Loucy (cell line): ENCODE data around the gene SRGAP1.

Experiments used
- H2AFZ ChIP-seq: fragments of 200-600 bp; sonication (generic); 2 replicates; pipeline ENCODE4 v1.6.0; 2016; ENCODE audit warnings: antibody characterized with exemption, mild to moderate bottlenecking, low read length, moderate library complexity
- H3F3A ChIP-seq: fragments of 200-600 bp; 2 replicates; pipeline ENCODE4 v1.6.0; 2016; ENCODE audit warnings: antibody characterized with exemption, low read depth, mild to moderate bottlenecking
- H3K27me3 ChIP-seq: fragments of 200-600 bp; sonication (generic); 2 replicates; pipeline ENCODE4 v1.6.1; 2014; ENCODE audit warnings: low read length, mild to moderate bottlenecking; ENCODE audit not compliant: insufficient read depth, poor library complexity, severe bottlenecking
- H3K36me3 ChIP-seq: fragments of 200-600 bp; sonication (generic); 2 replicates; pipeline ENCODE4 v1.6.1; 2016; ENCODE audit warnings: low read length; ENCODE audit not compliant: insufficient read depth
- H3K4me1 ChIP-seq: fragments of 200-600 bp; sonication (generic); 2 replicates; pipeline ENCODE4 v1.5.1; 2014; ENCODE audit warnings: low read length, mild to moderate bottlenecking; ENCODE audit not compliant: insufficient read depth, poor library complexity, severe bottlenecking
- H3K4me2 ChIP-seq: fragments of 200-600 bp; sonication (generic); 2 replicates; pipeline ENCODE4 v1.6.0; 2014; ENCODE audit warnings: antibody characterized with exemption, low read length, low read depth, mild to moderate bottlenecking; ENCODE audit not compliant: poor library complexity, severe bottlenecking
- H3K4me3 ChIP-seq: fragments of 200-600 bp; sonication (generic); 2 replicates; pipeline ENCODE4 v1.5.1; 2014; ENCODE audit warnings: low read length, mild to moderate bottlenecking, mixed read lengths; ENCODE audit not compliant: poor library complexity, severe bottlenecking
- H3K79me2 ChIP-seq: fragments of 200-600 bp; sonication (generic); 2 replicates; pipeline ENCODE4 v1.6.1; 2014; ENCODE audit warnings: low read length; ENCODE audit not compliant: insufficient read depth
- H3K9ac ChIP-seq: fragments of 200-600 bp; sonication (generic); 2 replicates; pipeline ENCODE4 v1.6.0; 2014; ENCODE audit warnings: mild to moderate bottlenecking, low read depth, low read length, moderate library complexity; ENCODE audit not compliant: poor library complexity, severe bottlenecking
- H3K9me2 ChIP-seq: fragments of 200-600 bp; sonication (generic); replicated peaks from 2 replicates; pipeline ENCODE4 v1.6.1; 2016; ENCODE audit warnings: low read depth, low read length, mixed read lengths
- H3K9me3 ChIP-seq: fragments of 200-600 bp; sonication (generic); 2 replicates; pipeline ENCODE4 v1.6.1; 2014; ENCODE audit warnings: mild to moderate bottlenecking, antibody characterized with exemption, low read length, low read depth; ENCODE audit not compliant: insufficient read depth
- H4K20me1 ChIP-seq: fragments of 200-600 bp; sonication (generic); 2 replicates; pipeline ENCODE4 v1.6.0; 2014; ENCODE audit warnings: antibody characterized with exemption, low read length, mild to moderate bottlenecking; ENCODE audit not compliant: insufficient read depth, poor library complexity, severe bottlenecking
- CTCF ChIP-seq: fragments of 200-600 bp; sonication (generic); conservative IDR thresholded peaks from 2 replicates; pipeline ENCODE4 v1.5.1; 2014; ENCODE audit warnings: mild to moderate bottlenecking, antibody characterized with exemption, low read length
- EZH2phosphoT487 ChIP-seq: fragments of 200-600 bp; IDR thresholded peaks from 2 replicates; pipeline ENCODE4 v1.6.1; 2018; ENCODE audit warnings: antibody characterized with exemption, mild to moderate bottlenecking, moderate library complexity, borderline replicate concordance

Gene SRGAP1

GRCh38 chr12:63904653-63905052, 60.2 kb downstream of the SRGAP1 start:
- no peaks in the 10 kb centered on the region for H3F3A ChIP-seq
- no peak overlapping the region for H2AFZ ChIP-seq
- no peaks in the 10 kb centered on the region for H3K9me2 ChIP-seq
- no peaks in the 10 kb centered on the region for H4K20me1 ChIP-seq
- no peak overlapping the region for H3K4me2 ChIP-seq
- no peak overlapping the region for H3K9ac ChIP-seq
- no peaks in the 10 kb centered on the region for H3K36me3 ChIP-seq
- no peaks in the 10 kb centered on the region for H3K27me3 ChIP-seq
- TF ChIP-seq EZH2phosphoT487, result no peak
- TF ChIP-seq CTCF, result no peak
- no peaks in the 10 kb centered on the region for H3K79me2 ChIP-seq
- no peaks in the 10 kb centered on the region for H3K9me3 ChIP-seq
- no peaks in the 10 kb centered on the region for H3K4me1 ChIP-seq
- H3K4me3 ChIP-seq, result no peak overlapping the region

GRCh38 chr12:63905544-63905943, 61.0 kb downstream of the SRGAP1 start:
- Histone ChIP-seq H3F3A (no peaks in the 10 kb centered on the region), H3K9me2 (no peaks in the 10 kb centered on the region), H3K27me3 (no peaks in the 10 kb centered on the region), H3K9ac (no peak overlapping the region), H3K9me3 (no peaks in the 10 kb centered on the region), H3K79me2 (no peaks in the 10 kb centered on the region), H2AFZ (no peak overlapping the region), H3K4me1 (no peaks in the 10 kb centered on the region), H4K20me1 (no peaks in the 10 kb centered on the region), H3K4me2 (no peak overlapping the region), H3K36me3 (no peaks in the 10 kb centered on the region), H3K4me3 (no peak overlapping the region)
- no peak for TF ChIP-seq EZH2phosphoT487
- TF ChIP-seq CTCF, result no peak

- Histone ChIP-seq H2AFZ (no peak overlapping the region), H3K27me3 (no peaks in the 10 kb centered on the region), H3K4me1 (no peaks in the 10 kb centered on the region), H3K36me3 (no peaks in the 10 kb centered on the region), H4K20me1 (no peaks in the 10 kb centered on the region), H3F3A (no peaks in the 10 kb centered on the region), H3K9ac (no peak overlapping the region), H3K9me2 (no peaks in the 10 kb centered on the region), H3K4me3 (no peak overlapping the region), H3K79me2 (no peaks in the 10 kb centered on the region), H3K4me2 (no peak overlapping the region), H3K9me3 (no peaks in the 10 kb centered on the region)
- TF ChIP-seq EZH2phosphoT487 (no peak), CTCF (no peak)
These were observed 62.4 kb downstream of the SRGAP1 start for GRCh38 chr12:63906876-63907275.
